AG04450 (cell line): Measurements from ENCODE around the gene RNASEH1. TPM values are rescaled to one million over a fixed set of nuclear protein-coding genes. Genes with fewer than 3 reads are reported as not detected.

Experiments used
- CTCF ChIA-PET: fragments of 300-600, 350-600 bp; formaldehyde crosslinking; extraction: SDS; loops from one replicate; lab custom pipeline; 2022; ENCODE audit warnings: antibody characterized with exemption, inconsistent platforms; lab: Charles Lee
- POLR2A ChIA-PET: fragments of 350-600 bp; formaldehyde crosslinking; extraction: SDS; loops from one replicate; lab custom pipeline; 2021; ENCODE audit warnings: antibody characterized with exemption, inconsistent platforms; lab: Yijun Ruan, JAX
- DNase-seq: peaks from one replicate; pipeline ENCODE4 v3.0.0-alpha.2; 2011; ENCODE audit warnings: low read depth, low spot score
- H3K27ac ChIP-seq: one replicate; pipeline ENCODE4 v1.5.1; 2012; ENCODE audit warnings: low read depth, low read length, control low read depth
- H3K27me3 ChIP-seq: one replicate; pipeline ENCODE4 v1.6.0; 2012; ENCODE audit warnings: low read length; ENCODE audit not compliant: control insufficient read depth, insufficient read depth
- H3K4me3 ChIP-seq: 2 replicates; pipeline ENCODE4 v1.5.1; 2011; ENCODE audit warnings: mild to moderate bottlenecking, low read depth, low read length, control low read depth
- H3K9me3 ChIP-seq: 2 replicates; pipeline ENCODE4 v1.5.1; 2012; ENCODE audit warnings: low read length; ENCODE audit not compliant: control insufficient read depth, insufficient read depth
- polyA plus RNA-seq: library from polyadenylated mRNA; depleted of rRNA; stranded (reverse); fragments of >200 nt; gene quantifications from 2 replicates; pipeline ENCODE4 v1.2.3, GENCODE V29; 2011
- TF ChIP-seq, protein P1 (sequence below): IDR thresholded peaks from 2 replicates; pipeline ENCODE4 v1.5.1; 2011; ENCODE audit warnings: low read depth, low read length, control low read depth, inconsistent platforms

Gene RNASEH1
- polyA plus RNA-seq, 1 experiment = 26.2 TPM

GRCh38 chr2:3557639-3558204, 411 bp downstream of the RNASEH1 start:
- POLR2A ChIA-PET = interaction anchor here (0.6 to 2.0 kb wide), 18 partner anchors 8 to 180 kb away, joined by 3 to 14 read pairs (median 6); partner anchors contain the start of genes ADI1, EIPR1 and RPS7
- peak overlapping the region; percentile 88 for H3K4me3 ChIP-seq
- CTCF ChIA-PET = interaction anchor here (1.2 kb wide), 1 partner anchor 21 kb away, joined by 3 read pairs; no protein-coding TSS in a partner anchor

DNA sequence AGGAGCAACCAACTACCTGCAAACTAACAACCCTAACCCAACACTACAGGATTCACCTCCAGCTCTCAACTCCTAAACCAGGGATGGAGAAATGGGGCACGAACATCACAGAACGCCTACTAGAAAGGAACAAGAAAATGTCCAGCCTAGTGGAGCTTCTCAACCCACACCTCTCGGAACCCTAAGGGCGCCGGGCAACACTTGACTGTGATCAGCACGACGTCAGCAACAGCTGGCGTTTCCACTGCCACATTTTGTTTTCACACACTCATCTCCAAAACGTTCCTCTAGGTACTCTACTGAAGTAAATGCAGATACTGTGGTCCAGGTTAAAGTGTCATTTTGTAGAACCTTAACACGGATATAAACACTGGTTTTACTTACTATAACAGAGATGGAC, 4.2 kb downstream of the RNASEH1 start:
- H3K27ac ChIP-seq = no peak overlapping the region
- TF ChIP-seq, protein P1, sequence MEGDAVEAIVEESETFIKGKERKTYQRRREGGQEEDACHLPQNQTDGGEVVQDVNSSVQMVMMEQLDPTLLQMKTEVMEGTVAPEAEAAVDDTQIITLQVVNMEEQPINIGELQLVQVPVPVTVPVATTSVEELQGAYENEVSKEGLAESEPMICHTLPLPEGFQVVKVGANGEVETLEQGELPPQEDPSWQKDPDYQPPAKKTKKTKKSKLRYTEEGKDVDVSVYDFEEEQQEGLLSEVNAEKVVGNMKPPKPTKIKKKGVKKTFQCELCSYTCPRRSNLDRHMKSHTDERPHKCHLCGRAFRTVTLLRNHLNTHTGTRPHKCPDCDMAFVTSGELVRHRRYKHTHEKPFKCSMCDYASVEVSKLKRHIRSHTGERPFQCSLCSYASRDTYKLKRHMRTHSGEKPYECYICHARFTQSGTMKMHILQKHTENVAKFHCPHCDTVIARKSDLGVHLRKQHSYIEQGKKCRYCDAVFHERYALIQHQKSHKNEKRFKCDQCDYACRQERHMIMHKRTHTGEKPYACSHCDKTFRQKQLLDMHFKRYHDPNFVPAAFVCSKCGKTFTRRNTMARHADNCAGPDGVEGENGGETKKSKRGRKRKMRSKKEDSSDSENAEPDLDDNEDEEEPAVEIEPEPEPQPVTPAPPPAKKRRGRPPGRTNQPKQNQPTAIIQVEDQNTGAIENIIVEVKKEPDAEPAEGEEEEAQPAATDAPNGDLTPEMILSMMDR = no peak
- DNase-seq = no peak
- H3K9me3 ChIP-seq = no peaks in the 10 kb centered on the region; the same call in 1 of the 2 replicates
- no peaks in the 10 kb centered on the region for H3K27me3 ChIP-seq
- ChIA-PET CTCF (no interaction called here), POLR2A (no interaction called here)
- no peak overlapping the region for H3K4me3 ChIP-seq

More at GRCh38 chr2:3557639-3558204, 411 bp downstream of the RNASEH1 start:
- no peaks in the 10 kb centered on the region for H3K27me3 ChIP-seq
- peak overlapping the region; percentile 91 for H3K27ac ChIP-seq
- no peak for DNase-seq
- TF ChIP-seq, protein P1 = no peak
- no peaks in the 10 kb centered on the region; the same call in 1 of the 2 replicates for H3K9me3 ChIP-seq

- H3K27ac ChIP-seq = no peak overlapping the region
- H3K27me3 ChIP-seq = no peaks in the 10 kb centered on the region
- CTCF ChIA-PET = no interaction called here
- DNase-seq = no peak
- no peak overlapping the region for H3K4me3 ChIP-seq
- H3K9me3 ChIP-seq = no peaks in the 10 kb centered on the region
- POLR2A ChIA-PET = no interaction called here
- TF ChIP-seq, protein P1 = no peak
These were observed 10.2 kb downstream of the RNASEH1 start for GRCh38 chr2:3547915-3548314.

- TF ChIP-seq, protein P1 = no peak
- ChIA-PET POLR2A (no interaction called here), CTCF (interaction anchor here (2.1 kb wide), 1 partner anchor 122 kb away, joined by 9 read pairs; no protein-coding TSS in a partner anchor)
- no peak for DNase-seq
- Histone ChIP-seq H3K27ac (no peak overlapping the region), H3K9me3 (no peaks in the 10 kb centered on the region), H3K27me3 (no peaks in the 10 kb centered on the region), H3K4me3 (no peak overlapping the region)
These were observed 12.2 kb downstream of the RNASEH1 start for GRCh38 chr2:3545788-3546478.
